ENCODE results near the gene FOXA2.
A peak's percentile ranks its signal among the peaks of the same experiment; 100 is the strongest.

GRCh38 chr20:22582386-22582963 is 1.9 kb downstream of the FOXA2 start:
- TF ChIP-seq EZH2 (IDR thresholded peaks at IDR 0.05; ENCODE audit: insufficient read depth, poor library complexity, severe bottlenecking) (peak; percentile 88), EZH2phosphoT487 (IDR thresholded peaks at IDR 0.05; ENCODE audit: insufficient read depth, low read depth) (0 out of 2 replicates have a peak, but pooled peaks have one; percentile 15)
